CD8-positive, alpha-beta memory T cell (primary cell): ENCODE data around the gene GDF11. TPM values are rescaled to one million over a fixed set of nuclear protein-coding genes. Genes with fewer than 3 reads are reported as not detected.
"Not testable (repeated sequence)": the region's sequence is repeated elsewhere in the genome, so short reads cannot be mapped to it uniquely, and the experiment has no call there.

Source experiments
- CTCF ChIA-PET: fragments of 350-600 bp; sonication (Branson Sonifier 250); formaldehyde crosslinking; loops from one replicate; lab custom pipeline; 2021; ENCODE audit warnings: antibody characterized with exemption; lab: Charles Lee
- POLR2A ChIA-PET: fragments of 350-600 bp; sonication (Branson Sonifier 250); formaldehyde crosslinking; loops from one replicate; lab custom pipeline; 2021; ENCODE audit warnings: antibody characterized with exemption; lab: Charles Lee
- DNase-seq, 5 donors: peaks; one replicate each; pipeline versions ENCODE4 v3.0.0 to v3.0.0-alpha.2; 2020 to 2022; ENCODE audit warnings: mixed read lengths in 1 of 5
- H3K27ac ChIP-seq: one replicate; pipeline ENCODE4 v1.7.0; 2013; ENCODE audit warnings: low read depth, mild to moderate bottlenecking, low read length, moderate library complexity
- H3K27me3 ChIP-seq: 2 replicates; pipeline ENCODE4 v1.7.0; 2013; ENCODE audit warnings: low read length, mild to moderate bottlenecking; ENCODE audit not compliant: insufficient read depth, poor library complexity, severe bottlenecking
- H3K36me3 ChIP-seq: 2 replicates; pipeline ENCODE4 v1.7.0; 2013; ENCODE audit warnings: mild to moderate bottlenecking, low read length, moderate library complexity; ENCODE audit not compliant: insufficient read depth
- H3K4me1 ChIP-seq: 2 replicates; pipeline ENCODE4 v1.7.0; 2013; ENCODE audit warnings: mild to moderate bottlenecking, low read length, moderate library complexity; ENCODE audit not compliant: insufficient read depth
- H3K4me3 ChIP-seq: 2 replicates; pipeline ENCODE4 v1.7.0; 2013; ENCODE audit warnings: mild to moderate bottlenecking, low read length
- H3K9me3 ChIP-seq: 2 replicates; pipeline ENCODE4 v1.7.0; 2013; ENCODE audit warnings: mild to moderate bottlenecking, low read length
- H3K27ac Mint-ChIP-seq, 8 donors: one replicate each; pipeline ENCODE4 v1.8.0; 2020 to 2021; ENCODE audit warnings: mixed read lengths in 8 of 8, mild to moderate bottlenecking in 6 of 8, inconsistent platforms in 3 of 8, moderate library complexity in 3 of 8
- H3K27me3 Mint-ChIP-seq, 2 donors: one replicate each; pipeline ENCODE4 v1.8.0; 2020 to 2021; ENCODE audit warnings: mixed read lengths in 2 of 2, mild to moderate bottlenecking in 1 of 2, moderate library complexity in 1 of 2
- H3K36me3 Mint-ChIP-seq, 3 donors: one replicate each; pipeline ENCODE4 v1.8.0; 2020 to 2021; ENCODE audit warnings: mixed read lengths in 3 of 3, inconsistent platforms in 1 of 3, mild to moderate bottlenecking in 1 of 3
- H3K4me1 Mint-ChIP-seq, 3 donors: one replicate each; pipeline ENCODE4 v1.8.0; 2020 to 2021; ENCODE audit warnings: mixed read lengths in 3 of 3, inconsistent platforms in 1 of 3, mild to moderate bottlenecking in 1 of 3
- H3K4me3 Mint-ChIP-seq, 7 donors: one replicate each; pipeline ENCODE4 v1.8.0; 2020 to 2021; ENCODE audit warnings: mixed read lengths in 7 of 7, mild to moderate bottlenecking in 6 of 7, moderate library complexity in 4 of 7, inconsistent platforms in 2 of 7
- H3K9me3 Mint-ChIP-seq, 5 donors: one replicate each; pipeline ENCODE4 v1.8.0; 2020 to 2022; ENCODE audit warnings: mixed read lengths in 5 of 5, mild to moderate bottlenecking in 3 of 5, moderate library complexity in 2 of 5, inconsistent platforms in 1 of 5
- polyA plus RNA-seq: library from polyadenylated mRNA; unstranded; fragments of 300-500 nt; fragmentation: Illumina TruSeq; gene quantifications from one replicate; pipeline ENCODE4 v1.2.3, GENCODE V29; 2021
- total RNA-seq, 2 experiments: library from RNA; stranded (reverse); gene quantifications; one replicate each; pipeline ENCODE4 v1.2.3, GENCODE V29; 2021

GDF11 gene
- total and polyA plus RNA-seq, 3 experiments from 2014 or later, result 1.4 to 13.5 (median 13.1) TPM

DNA sequence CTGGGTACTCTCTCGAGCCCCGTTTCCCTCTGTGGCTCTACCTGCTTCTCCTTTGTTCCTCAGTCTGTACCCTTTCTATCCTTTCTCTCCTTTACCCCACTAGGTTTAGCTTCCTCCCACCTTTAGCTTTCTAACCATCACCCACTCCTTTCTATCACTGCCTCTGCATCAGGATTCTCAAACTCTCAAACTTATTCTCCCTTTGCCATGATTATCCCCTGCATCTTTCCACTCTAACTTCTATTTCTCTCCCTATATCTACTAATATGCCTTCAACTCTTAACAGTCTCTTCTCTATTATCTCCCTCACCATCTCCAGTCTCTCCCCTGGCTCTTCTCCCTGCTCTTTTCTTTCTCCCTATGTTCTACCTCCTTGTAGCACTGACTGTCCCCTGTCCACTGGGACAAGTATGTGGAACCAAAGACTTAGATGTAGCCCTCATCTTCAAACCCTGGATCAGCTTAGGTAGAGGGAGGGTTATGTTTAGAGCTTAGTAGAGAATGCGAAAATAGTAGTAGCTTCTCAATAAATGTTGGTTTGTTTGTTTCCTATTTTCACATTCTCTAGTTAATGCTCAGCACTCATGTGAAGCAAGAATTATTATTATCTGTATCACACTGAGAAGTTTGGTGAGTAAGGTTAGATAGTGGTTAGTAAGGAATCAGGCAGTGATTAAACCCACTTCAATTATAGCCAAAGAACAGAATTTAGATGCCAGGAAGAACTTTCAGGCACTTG is 3.4 kb downstream of the GDF11 start:
- DNase-seq, result no peak
- H3K36me3 ChIP-seq, result peaks cover 4% of the 10 kb centered on the region
- H3K27ac ChIP-seq, result no peak overlapping the region
- Mint-ChIP-seq H3K27me3 (no peaks in the 10 kb centered on the region), H3K4me1 (peaks cover 28 to 44% (median 42%) of the 10 kb centered on the region in 3 donors), H3K36me3 (peaks cover 0 to 32% (median 3%) of the 10 kb centered on the region in 3 donors), H3K27ac (peak overlapping the region; percentile 4 to 86 (median 44)), H3K4me3 (peak overlapping the region in 4 of 7 donors; percentile 9 to 86 (median 15)), H3K9me3 (no peaks in the 10 kb centered on the region)
- H3K4me3 ChIP-seq, result no peak overlapping the region
- H3K27me3 ChIP-seq, result no peaks in the 10 kb centered on the region
- ChIA-PET POLR2A (interaction anchor here (0.9 kb wide), 1 partner anchor 228 kb away, joined by 8 read pairs; the partner anchor contains the start of gene RAB5B), CTCF (interaction anchor here (1.3 to 4.0 kb wide), 4 partner anchors 8 to 193 kb away, joined by 3 to 21 read pairs (median 4); no protein-coding TSS in a partner anchor)
- no peaks in the 10 kb centered on the region for H3K9me3 ChIP-seq
- peaks cover 20% of the 10 kb centered on the region for H3K4me1 ChIP-seq

DNA sequence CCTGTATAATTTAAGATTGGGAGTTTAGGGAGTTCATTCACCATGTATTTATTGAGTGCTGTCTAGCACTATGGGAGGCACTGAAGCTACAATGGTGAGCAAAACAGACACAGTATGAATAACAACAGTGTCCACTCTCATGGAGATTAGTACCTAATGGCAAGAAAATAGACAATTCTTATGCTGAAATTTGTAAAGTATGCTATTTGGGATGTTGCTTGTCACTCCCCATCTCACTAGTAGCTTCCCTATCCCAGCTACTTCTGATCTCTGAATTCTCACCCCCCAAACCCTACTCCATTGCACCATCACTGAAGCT is 4.0 kb downstream of the GDF11 start:
- Histone ChIP-seq H3K27me3 (no peaks in the 10 kb centered on the region), H3K36me3 (peaks cover 10% of the 10 kb centered on the region), H3K4me3 (no peak overlapping the region), H3K9me3 (no peaks in the 10 kb centered on the region), H3K27ac (no peak overlapping the region), H3K4me1 (peaks cover 20% of the 10 kb centered on the region)
- Mint-ChIP-seq H3K4me3 (peak overlapping the region in 1 of 7 donors; percentile 4), H3K4me1 (peaks cover 28 to 42% (median 42%) of the 10 kb centered on the region in 3 donors), H3K36me3 (peaks cover 0 to 37% (median 3%) of the 10 kb centered on the region in 3 donors), H3K27me3 (no peaks in the 10 kb centered on the region), H3K27ac (peak overlapping the region in 7 of 8 donors; percentile 33 to 76 (median 52)), H3K9me3 (no peaks in the 10 kb centered on the region)
- no peak for DNase-seq
- ChIA-PET CTCF (interaction anchor here (1.3 to 4.0 kb wide), 4 partner anchors 9 to 193 kb away, joined by 3 to 21 read pairs (median 4); no protein-coding TSS in a partner anchor), POLR2A (interaction anchor here (0.9 to 1.0 kb wide), 2 partner anchors 9 to 227 kb away, joined by 3 to 8 read pairs; partner anchors contain the start of gene RAB5B)

DNA sequence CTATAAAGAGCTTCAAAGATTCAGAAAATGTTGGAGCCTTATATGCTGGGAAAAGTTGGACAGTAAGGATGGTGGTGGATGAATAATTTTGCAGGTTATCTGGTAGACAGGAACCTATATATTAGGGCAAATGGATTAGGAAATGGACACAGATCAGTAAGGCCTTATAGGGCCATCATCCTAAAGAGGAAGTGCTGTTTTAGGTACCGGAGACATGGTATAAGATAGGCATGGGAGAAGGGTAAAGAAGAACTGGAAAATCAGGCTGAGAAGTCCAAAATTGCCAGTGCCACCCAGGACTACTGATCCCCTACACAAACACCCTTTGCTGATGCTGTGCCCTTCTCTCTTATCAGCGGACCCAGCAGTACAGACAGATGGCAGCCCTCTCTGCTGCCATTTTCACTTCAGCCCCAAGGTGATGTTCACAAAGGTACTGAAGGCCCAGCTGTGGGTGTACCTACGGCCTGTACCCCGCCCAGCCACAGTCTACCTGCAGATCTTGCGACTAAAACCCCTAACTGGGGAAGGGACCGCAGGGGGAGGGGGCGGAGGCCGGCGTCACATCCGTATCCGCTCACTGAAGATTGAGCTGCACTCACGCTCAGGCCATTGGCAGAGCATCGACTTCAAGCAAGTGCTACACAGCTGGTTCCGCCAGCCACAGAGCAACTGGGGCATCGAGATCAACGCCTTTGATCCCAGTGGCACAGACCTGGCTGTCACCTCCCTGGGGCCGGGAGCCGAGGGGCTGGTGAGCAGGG is 5.5 kb downstream of the GDF11 start:
- Mint-ChIP-seq H3K27ac (peak overlapping the region; percentile 7 to 83 (median 59)), H3K27me3 (no peaks in the 10 kb centered on the region), H3K9me3 (no peaks in the 10 kb centered on the region), H3K4me1 (peaks cover 20 to 37% (median 32%) of the 10 kb centered on the region in 3 donors), H3K36me3 (peaks cover 0 to 50% (median 3%) of the 10 kb centered on the region in 3 donors), H3K4me3 (no peak overlapping the region)
- H3K27ac ChIP-seq, result no peak overlapping the region
- H3K36me3 ChIP-seq, result peaks cover 14% of the 10 kb centered on the region
- ChIA-PET CTCF (interaction anchor here (0.9 to 4.0 kb wide), 3 partner anchors 10 to 192 kb away, joined by 3 to 21 read pairs (median 3); no protein-coding TSS in a partner anchor), POLR2A (interaction anchor here (0.6 kb wide), 1 partner anchor 11 kb away, joined by 4 read pairs; no protein-coding TSS in a partner anchor)
- no peaks in the 10 kb centered on the region for H3K27me3 ChIP-seq
- H3K4me3 ChIP-seq, result no peak overlapping the region
- H3K9me3 ChIP-seq, result no peaks in the 10 kb centered on the region
- H3K4me1 ChIP-seq, result peaks cover 15% of the 10 kb centered on the region
- no peak for DNase-seq

DNA sequence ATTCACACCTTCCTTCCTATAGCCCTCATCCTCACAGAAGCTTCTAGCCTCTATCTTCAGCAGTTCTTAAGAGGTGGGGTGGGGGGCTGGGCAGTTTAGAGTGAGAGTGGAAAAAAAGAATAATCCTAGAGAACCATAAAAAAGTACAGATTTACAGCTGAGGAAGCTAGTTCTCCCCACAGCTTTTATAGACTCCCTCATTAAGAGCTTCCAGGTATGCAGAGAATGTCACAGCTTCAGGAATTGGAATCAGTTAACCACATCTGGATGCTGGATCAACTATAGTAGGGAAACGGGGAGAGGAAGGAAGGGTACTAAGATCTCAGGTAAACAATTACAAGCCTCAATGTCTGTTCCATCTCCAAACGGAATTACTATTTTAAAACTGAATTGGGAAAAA is 12.3 kb downstream of the GDF11 start:
- H3K36me3 ChIP-seq, result peaks cover 52% of the 10 kb centered on the region
- no peak for DNase-seq
- CTCF ChIA-PET, result interaction anchor here (3.7 kb wide), 1 partner anchor 11 kb away, joined by 16 read pairs; the partner anchor contains the start of gene GDF11

DNA sequence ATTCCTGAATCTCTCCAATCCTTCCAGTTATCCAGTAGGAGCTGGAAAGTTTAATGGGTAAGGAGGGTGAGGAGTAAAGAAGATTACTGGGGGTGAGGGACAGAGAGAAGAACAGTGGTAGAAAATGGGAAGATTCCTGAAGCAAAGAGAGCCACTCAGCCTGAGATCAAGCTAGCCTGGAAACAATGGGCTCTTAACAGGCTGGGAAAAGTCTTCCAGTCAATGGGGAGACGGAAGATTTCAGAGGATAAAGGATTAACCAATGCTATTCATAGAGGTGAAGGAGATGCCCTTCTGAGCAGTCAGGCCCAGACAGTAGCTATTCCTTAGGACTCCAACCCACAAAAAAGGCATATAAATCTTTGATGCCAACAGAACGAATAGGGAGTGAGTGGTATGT is 14.8 kb downstream of the GDF11 start:
- H3K9me3 ChIP-seq, result no peaks in the 10 kb centered on the region

More for the DNA sequence above, 12.3 kb downstream of the GDF11 start:
- H3K4me3 ChIP-seq, result no peak overlapping the region
- H3K27ac Mint-ChIP-seq, result peak overlapping the region in 7 of 8 donors; percentile 7 to 86 (median 71)
- no peaks in the 10 kb centered on the region for H3K27me3 Mint-ChIP-seq
- POLR2A ChIA-PET, result no interaction called here
- H3K36me3 Mint-ChIP-seq, result peaks cover 7 to 83% (median 12%) of the 10 kb centered on the region in 3 donors
- H3K4me1 Mint-ChIP-seq, result peaks cover 0 to 6% (median 0%) of the 10 kb centered on the region in 3 donors
- H3K9me3 ChIP-seq, result no peaks in the 10 kb centered on the region
- H3K4me1 ChIP-seq, result no peaks in the 10 kb centered on the region
- no peak overlapping the region for H3K27ac ChIP-seq
- H3K4me3 Mint-ChIP-seq, result no peak overlapping the region
- H3K9me3 Mint-ChIP-seq, result no peaks in the 10 kb centered on the region
- no peaks in the 10 kb centered on the region for H3K27me3 ChIP-seq

DNA sequence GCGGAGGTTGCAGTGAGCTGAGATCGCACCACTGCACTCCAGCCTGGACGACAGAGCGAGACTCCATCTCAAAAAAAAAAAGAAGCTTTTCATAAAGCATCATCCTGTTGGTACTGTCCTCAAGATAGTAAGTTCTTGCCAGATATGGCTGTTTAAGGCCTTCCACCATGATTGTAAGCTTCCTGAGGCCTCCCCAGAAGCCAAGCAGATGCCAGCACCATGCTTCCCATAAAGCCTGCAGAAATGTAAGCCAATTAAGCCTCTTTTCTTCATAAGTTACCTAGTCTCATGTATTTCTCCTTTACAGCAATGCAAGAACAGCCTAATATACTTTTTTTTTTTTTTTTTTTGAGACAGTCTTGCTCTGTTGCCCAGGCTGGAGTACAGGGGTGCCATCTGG is 15.7 kb downstream of the GDF11 start:
- H3K27me3 Mint-ChIP-seq, H3K9me3 Mint-ChIP-seq, H3K27ac ChIP-seq, H3K4me1 ChIP-seq, POLR2A ChIA-PET, H3K9me3 ChIP-seq, H3K4me3 ChIP-seq, H3K27me3 ChIP-seq, DNase-seq, H3K4me3 Mint-ChIP-seq: not testable (repeated sequence)
- H3K4me1 Mint-ChIP-seq, result peaks cover 2 to 12% (median 4%) of the 10 kb centered on the region in 3 donors
- peak overlapping the region in 2 of 8 donors; percentile 54 to 92 for H3K27ac Mint-ChIP-seq
- peaks cover 10 to 76% (median 14%) of the 10 kb centered on the region in 3 donors for H3K36me3 Mint-ChIP-seq
- peaks cover 49% of the 10 kb centered on the region for H3K36me3 ChIP-seq
- CTCF ChIA-PET, result interaction anchor here (1.0 to 1.3 kb wide), 2 partner anchors 11 to 271 kb away, joined by 3 read pairs; no protein-coding TSS in a partner anchor

More for the DNA sequence above, 14.8 kb downstream of the GDF11 start:
- no peak for DNase-seq
- ChIA-PET POLR2A (no interaction called here), CTCF (interaction anchor here (1.0 to 3.7 kb wide), 4 partner anchors 10 to 272 kb away, joined by 3 to 16 read pairs (median 4); partner anchors contain the start of gene GDF11)
- Mint-ChIP-seq H3K36me3 (peaks cover 10 to 77% (median 14%) of the 10 kb centered on the region in 3 donors), H3K27ac (peak overlapping the region in 7 of 8 donors; percentile 11 to 92 (median 54)), H3K27me3 (no peaks in the 10 kb centered on the region), H3K4me3 (no peak overlapping the region), H3K9me3 (no peaks in the 10 kb centered on the region), H3K4me1 (peaks cover 2 to 12% (median 4%) of the 10 kb centered on the region in 3 donors)
- Histone ChIP-seq H3K27me3 (no peaks in the 10 kb centered on the region), H3K4me3 (no peak overlapping the region), H3K27ac (no peak overlapping the region), H3K36me3 (peaks cover 49% of the 10 kb centered on the region), H3K4me1 (no peaks in the 10 kb centered on the region)

DNA sequence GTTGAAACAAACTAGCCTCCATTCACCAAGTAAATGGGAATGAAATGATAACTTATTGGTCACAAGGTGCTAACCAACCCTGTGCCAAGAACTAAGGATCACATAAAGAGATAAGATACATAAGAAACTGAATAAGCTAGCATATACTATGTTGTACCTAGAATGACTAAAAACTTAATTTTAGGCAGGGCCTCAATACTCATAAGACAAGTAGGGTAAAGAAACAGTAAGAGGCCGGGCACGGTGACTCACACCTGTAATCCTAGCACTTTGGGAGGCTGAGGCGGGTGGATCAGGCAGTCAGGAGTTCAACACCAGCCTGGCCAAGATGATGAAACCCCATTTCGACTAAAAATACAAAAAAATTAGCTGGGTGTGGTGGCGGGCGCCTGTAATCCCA is 17.7 kb downstream of the GDF11 start:
- DNase-seq, result no peak

More for the DNA sequence above, 17.7 kb downstream of the GDF11 start:
- Histone ChIP-seq H3K9me3 (no peaks in the 10 kb centered on the region), H3K4me1 (no peaks in the 10 kb centered on the region), H3K4me3 (no peak overlapping the region), H3K27ac (no peak overlapping the region), H3K36me3 (peaks cover 49% of the 10 kb centered on the region), H3K27me3 (no peaks in the 10 kb centered on the region)
- Mint-ChIP-seq H3K27ac (peak overlapping the region in 4 of 8 donors; percentile 24 to 84 (median 52)), H3K36me3 (peaks cover 10 to 71% (median 16%) of the 10 kb centered on the region in 3 donors), H3K9me3 (no peaks in the 10 kb centered on the region), H3K4me3 (no peak overlapping the region), H3K27me3 (no peaks in the 10 kb centered on the region), H3K4me1 (peaks cover 4 to 13% (median 5%) of the 10 kb centered on the region in 3 donors)
- ChIA-PET CTCF (interaction anchor here (1.1 kb wide), 1 partner anchor 22 kb away, joined by 3 read pairs; no protein-coding TSS in a partner anchor), POLR2A (no interaction called here)
